ENCODE results near the gene VAPB. TPM values are rescaled to one million over a fixed set of nuclear protein-coding genes. Genes with fewer than 3 reads are reported as not detected.

The VAPB gene
- total RNA-seq, 2 donors from 2014 or later: 23.7 to 30.8 TPM

DNA sequence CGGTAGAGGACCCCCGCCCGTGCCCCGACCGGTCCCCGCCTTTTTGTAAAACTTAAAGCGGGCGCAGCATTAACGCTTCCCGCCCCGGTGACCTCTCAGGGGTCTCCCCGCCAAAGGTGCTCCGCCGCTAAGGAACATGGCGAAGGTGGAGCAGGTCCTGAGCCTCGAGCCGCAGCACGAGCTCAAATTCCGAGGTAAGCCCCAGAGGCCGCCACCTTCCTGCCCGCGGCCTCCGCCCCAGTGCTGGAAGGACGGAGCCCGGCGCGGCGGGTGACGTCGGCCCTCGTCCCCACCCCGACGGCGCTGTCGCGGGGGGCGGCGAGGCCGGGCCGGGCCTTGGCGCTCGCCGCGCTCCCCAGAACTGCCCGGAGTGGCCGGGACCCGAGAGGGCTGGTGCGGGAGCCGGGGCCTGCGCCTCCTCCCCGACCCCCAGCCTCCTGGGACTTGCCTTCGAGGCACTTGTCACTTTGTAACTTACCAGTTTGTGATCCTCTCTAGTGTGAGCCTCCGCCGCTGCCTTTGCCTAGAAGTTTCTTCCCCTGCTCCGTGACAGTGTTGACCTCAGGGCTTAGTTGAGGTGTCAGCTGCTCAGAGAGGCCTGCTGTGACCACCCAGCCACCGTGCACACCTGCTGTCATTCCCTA is 417 bp downstream of the VAPB start:
- ATAC-seq (peak; percentile 44), DNase-seq (peak in 2 of 3 donors; percentile 33 to 47)
- Mint-ChIP-seq H3K27me3 (no peaks in the 10 kb centered on the region), H3K36me3 (ENCODE audit: low read depth) (peaks cover 7% of the 10 kb centered on the region), H3K27ac (peak overlapping the region; percentile 93), H3K4me3 (peak overlapping the region; percentile 95), H3K4me1 (peaks cover 38% of the 10 kb centered on the region)
- H3K9me3 ChIP-seq (ENCODE audit: control insufficient read depth, low read length, poor library complexity, severe bottlenecking): no peaks in the 10 kb centered on the region

DNA sequence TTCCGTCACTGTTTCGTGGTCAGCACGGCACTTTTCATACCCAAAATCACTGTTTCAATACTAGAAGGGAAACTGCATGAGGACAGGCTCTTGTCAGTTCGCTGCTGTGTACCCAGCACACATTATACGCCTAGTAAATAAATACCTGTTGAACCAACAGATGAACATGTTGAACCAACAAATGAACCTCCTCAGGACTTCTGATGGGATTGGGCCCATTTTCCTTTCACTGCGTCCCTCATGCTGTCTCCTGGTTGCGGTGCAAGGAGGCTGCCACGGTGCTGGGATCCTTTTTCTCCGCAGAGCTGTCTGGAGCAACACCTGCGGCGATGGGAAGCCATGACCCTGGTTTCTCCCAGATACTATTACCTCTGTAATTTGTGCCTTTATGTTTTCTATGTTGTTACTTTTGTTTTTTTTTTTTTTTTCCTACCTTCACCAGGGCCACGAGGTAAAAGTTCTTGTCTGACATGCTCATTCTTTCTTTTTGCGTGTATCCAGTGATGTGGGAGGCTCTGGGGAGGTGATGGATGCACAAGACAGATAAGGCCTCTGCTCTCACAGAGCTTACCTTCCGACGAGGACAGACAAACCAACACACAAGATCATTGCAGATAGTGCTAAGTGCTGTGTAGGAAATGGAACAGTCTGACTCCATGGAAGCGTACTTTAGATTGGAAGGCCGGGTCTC is 1.1 kb downstream of the VAPB start:
- no peaks in the 10 kb centered on the region for H3K9me3 ChIP-seq (ENCODE audit: control insufficient read depth, low read length, poor library complexity, severe bottlenecking)
- ATAC-seq (no peak), DNase-seq (no peak)
- no peaks in the 10 kb centered on the region for H3K27me3 Mint-ChIP-seq
- peaks cover 38% of the 10 kb centered on the region for H3K4me1 Mint-ChIP-seq
- peaks cover 7% of the 10 kb centered on the region for H3K36me3 Mint-ChIP-seq (ENCODE audit: low read depth)
- peak overlapping the region; percentile 93 for H3K27ac Mint-ChIP-seq
- H3K4me3 Mint-ChIP-seq: peak overlapping the region; percentile 95

DNA sequence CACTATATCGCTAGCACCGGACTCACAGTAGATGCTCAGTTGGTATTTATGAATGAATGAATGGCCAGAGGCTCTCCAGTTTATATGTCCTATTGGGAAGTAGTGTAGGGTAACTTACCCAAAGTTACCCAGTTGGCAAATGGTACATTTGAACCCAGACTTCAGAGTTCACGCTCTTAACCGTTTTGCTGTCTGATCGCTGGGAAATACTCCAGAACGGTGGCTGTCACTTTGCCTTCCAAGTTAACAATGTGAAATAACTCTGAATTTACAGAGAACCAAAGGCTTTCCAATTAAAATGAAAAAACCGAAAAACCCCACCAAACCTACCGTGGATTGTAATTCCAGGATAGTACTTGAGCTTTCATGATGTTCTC is 1.6 kb downstream of the VAPB start:
- Mint-ChIP-seq H3K4me3 (peak overlapping the region; percentile 95), H3K27me3 (no peaks in the 10 kb centered on the region), H3K36me3 (ENCODE audit: low read depth) (peaks cover 7% of the 10 kb centered on the region), H3K4me1 (peaks cover 43% of the 10 kb centered on the region), H3K27ac (peak overlapping the region; percentile 93)
- H3K9me3 ChIP-seq (ENCODE audit: control insufficient read depth, low read length, poor library complexity, severe bottlenecking): no peaks in the 10 kb centered on the region
- no peak for ATAC-seq
- DNase-seq: no peak

DNA sequence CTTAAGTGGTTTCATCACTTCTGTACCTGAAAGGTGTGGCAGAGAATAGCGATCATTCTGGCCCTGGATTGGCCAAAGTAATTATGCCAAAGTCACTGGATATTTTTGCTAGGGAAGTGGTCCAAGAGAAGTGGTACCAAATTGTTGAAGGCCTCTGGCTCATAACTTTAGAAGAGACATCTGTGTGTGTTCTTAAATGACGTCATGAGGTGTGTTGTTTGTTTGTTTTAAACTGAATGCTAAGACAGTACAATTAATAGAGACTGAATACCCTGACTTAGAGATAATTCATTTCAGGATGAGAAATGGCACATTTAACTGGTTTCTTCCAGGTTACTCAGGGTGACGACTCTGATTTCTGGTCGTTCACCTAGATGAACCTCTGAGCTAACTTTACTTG is 3.3 kb downstream of the VAPB start:
- Mint-ChIP-seq H3K27ac (peak overlapping the region; percentile 93), H3K36me3 (ENCODE audit: low read depth) (peaks cover 5% of the 10 kb centered on the region), H3K4me1 (peaks cover 51% of the 10 kb centered on the region), H3K4me3 (no peak overlapping the region), H3K27me3 (no peaks in the 10 kb centered on the region)
- ATAC-seq: no peak
- H3K9me3 ChIP-seq (ENCODE audit: control insufficient read depth, low read length, poor library complexity, severe bottlenecking): no peaks in the 10 kb centered on the region
- no peak for DNase-seq

DNA sequence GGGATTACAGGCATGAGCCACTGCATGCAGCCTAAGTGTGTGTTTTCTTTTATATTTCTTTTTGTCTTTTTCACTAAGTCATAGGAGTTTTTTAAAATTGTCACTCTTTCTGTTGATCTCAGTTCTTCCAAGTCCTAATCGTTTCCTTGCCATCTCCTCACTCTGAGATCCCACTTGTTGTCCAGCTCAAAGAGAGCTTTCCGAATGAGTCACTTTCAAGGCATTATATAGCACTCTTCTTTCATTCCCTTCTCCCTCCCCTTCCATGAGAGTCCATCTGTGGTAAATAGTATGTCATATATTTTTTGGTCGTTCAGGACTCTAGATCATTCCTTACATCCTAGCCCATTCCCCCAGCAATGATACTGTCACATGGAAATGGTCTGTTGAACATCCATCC is 4.3 kb downstream of the VAPB start:
- no peak for ATAC-seq
- DNase-seq: no peak
- Mint-ChIP-seq H3K4me3 (peak overlapping the region; percentile 36), H3K27me3 (no peaks in the 10 kb centered on the region), H3K27ac (peak overlapping the region; percentile 93), H3K4me1 (peaks cover 60% of the 10 kb centered on the region), H3K36me3 (ENCODE audit: low read depth) (peaks cover 5% of the 10 kb centered on the region)
- no peaks in the 10 kb centered on the region for H3K9me3 ChIP-seq (ENCODE audit: control insufficient read depth, low read length, poor library complexity, severe bottlenecking)

DNA sequence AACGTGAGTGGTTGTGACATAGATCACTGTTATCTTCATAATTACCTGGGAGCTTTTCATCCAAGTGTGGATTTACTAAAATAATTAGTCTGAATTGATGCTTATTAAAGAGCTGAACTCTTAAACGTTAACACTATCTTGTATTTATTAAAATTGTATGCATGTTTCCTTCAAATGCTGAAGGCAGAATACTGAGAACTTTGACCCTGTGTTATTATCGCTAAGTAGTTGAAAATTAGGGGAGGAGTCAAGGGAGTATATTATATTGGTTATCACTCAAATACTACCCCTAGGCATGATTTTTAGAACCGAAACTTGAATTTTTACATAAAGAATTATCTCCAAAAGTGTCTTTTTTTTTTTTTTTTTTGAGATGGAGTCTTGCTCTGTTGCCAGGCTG is 5.8 kb downstream of the VAPB start:
- no peaks in the 10 kb centered on the region for H3K9me3 ChIP-seq (ENCODE audit: control insufficient read depth, low read length, poor library complexity, severe bottlenecking)
- Mint-ChIP-seq H3K36me3 (ENCODE audit: low read depth) (peaks cover 5% of the 10 kb centered on the region), H3K4me3 (no peak overlapping the region), H3K27ac (no peak overlapping the region), H3K4me1 (peaks cover 67% of the 10 kb centered on the region), H3K27me3 (no peaks in the 10 kb centered on the region)
- DNase-seq (no peak), ATAC-seq (no peak)

DNA sequence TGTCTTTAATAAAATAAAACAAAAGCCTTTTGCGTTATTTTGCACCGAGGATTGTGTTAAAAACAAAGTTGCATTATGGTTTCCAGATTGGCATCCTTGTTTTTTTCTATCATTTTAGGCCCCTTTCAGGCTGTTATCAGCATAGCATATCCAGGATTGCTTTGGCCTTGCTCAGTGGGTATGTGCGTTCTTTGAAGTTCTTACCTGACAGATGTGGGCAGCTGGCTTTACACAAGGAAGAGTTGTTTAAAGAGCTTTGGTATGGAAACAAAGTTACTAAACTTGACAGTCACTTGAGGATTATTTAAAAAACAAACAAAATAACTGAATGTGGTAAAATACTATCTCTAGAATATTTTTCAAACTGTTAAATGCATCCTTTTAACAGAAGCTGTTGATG is 6.6 kb downstream of the VAPB start:
- peaks cover 2% of the 10 kb centered on the region for H3K36me3 Mint-ChIP-seq (ENCODE audit: low read depth)
- H3K4me1 Mint-ChIP-seq: peaks cover 63% of the 10 kb centered on the region
- no peaks in the 10 kb centered on the region for H3K27me3 Mint-ChIP-seq
- ATAC-seq (no peak), DNase-seq (no peak)
- no peaks in the 10 kb centered on the region for H3K9me3 ChIP-seq (ENCODE audit: control insufficient read depth, low read length, poor library complexity, severe bottlenecking)
- no peak overlapping the region for H3K27ac Mint-ChIP-seq
- H3K4me3 Mint-ChIP-seq: no peak overlapping the region

DNA sequence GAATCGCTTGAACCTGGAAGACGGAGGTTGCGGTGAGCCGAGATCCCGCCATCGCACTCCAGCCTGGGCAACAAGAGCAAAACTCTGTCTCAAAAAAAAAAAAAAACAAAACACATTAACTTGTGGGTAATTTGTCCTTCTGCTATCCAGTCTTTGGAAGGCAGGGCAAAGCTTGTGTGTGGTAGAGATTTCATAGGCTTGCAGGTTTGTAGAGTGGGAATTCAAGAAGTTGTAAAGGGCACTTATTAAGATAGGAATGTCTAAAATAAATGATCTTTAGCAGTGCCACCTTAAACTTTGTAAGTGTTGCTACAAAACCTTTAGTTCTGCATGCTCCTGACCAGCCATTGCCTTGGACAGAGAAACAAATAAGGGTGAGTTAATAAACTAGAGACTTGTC is 8.4 kb downstream of the VAPB start:
- ATAC-seq: no peak
- H3K27ac Mint-ChIP-seq: no peak overlapping the region
- no peaks in the 10 kb centered on the region for H3K9me3 ChIP-seq (ENCODE audit: control insufficient read depth, low read length, poor library complexity, severe bottlenecking)
- H3K36me3 Mint-ChIP-seq (ENCODE audit: low read depth): peaks cover 2% of the 10 kb centered on the region
- no peaks in the 10 kb centered on the region for H3K27me3 Mint-ChIP-seq
- no peak for DNase-seq
- no peak overlapping the region for H3K4me3 Mint-ChIP-seq
- H3K4me1 Mint-ChIP-seq: peaks cover 52% of the 10 kb centered on the region

DNA sequence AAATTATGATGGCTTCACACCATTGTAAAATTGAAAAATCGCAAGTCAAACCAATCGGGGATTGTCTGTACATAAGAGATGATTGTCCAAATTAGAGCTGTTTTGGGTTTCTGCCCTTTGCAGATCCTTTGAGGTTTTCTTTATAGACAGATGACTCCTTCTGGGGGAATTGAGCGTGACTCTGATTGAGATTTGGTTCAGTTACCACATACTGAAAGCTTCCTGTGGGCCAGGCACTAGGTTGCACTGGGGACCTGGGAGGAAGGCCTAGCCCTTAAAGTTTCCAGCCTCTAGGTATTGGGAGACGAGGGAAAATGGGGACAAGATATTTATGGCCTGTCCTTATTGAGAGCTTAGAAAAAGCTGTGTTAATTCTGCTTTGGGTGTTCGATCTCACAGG is 9.2 kb downstream of the VAPB start:
- no peak overlapping the region for H3K27ac Mint-ChIP-seq
- no peak for ATAC-seq
- H3K9me3 ChIP-seq (ENCODE audit: control insufficient read depth, low read length, poor library complexity, severe bottlenecking): no peaks in the 10 kb centered on the region
- no peaks in the 10 kb centered on the region for H3K27me3 Mint-ChIP-seq
- no peak for DNase-seq
- peaks cover 2% of the 10 kb centered on the region for H3K36me3 Mint-ChIP-seq (ENCODE audit: low read depth)
- peaks cover 45% of the 10 kb centered on the region for H3K4me1 Mint-ChIP-seq
- H3K4me3 Mint-ChIP-seq: no peak overlapping the region

DNA sequence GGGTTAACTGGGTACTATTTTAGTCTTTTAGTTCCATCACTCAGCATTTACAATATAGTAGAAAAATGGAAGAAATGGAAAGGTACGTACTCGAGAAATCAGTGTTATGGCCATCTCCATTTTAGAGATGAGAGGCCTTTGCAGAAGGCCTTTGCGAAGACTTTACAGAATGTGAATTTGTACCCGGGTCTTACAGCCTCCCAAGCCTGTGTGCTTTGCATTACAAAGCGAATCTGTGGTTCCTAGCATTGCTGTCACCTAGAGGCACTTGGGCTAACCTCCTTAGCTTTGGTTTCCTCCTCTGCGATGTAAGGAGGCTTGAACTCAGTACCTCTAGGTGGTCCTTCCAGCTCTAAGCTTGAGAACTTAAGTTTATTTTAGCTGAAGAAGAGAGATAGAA is 10.9 kb downstream of the VAPB start:
- DNase-seq (no peak), ATAC-seq (no peak)
- Mint-ChIP-seq H3K4me1 (peaks cover 38% of the 10 kb centered on the region), H3K36me3 (ENCODE audit: low read depth) (no peaks in the 10 kb centered on the region), H3K4me3 (no peak overlapping the region), H3K27me3 (no peaks in the 10 kb centered on the region), H3K27ac (no peak overlapping the region)
- no peaks in the 10 kb centered on the region for H3K9me3 ChIP-seq (ENCODE audit: control insufficient read depth, low read length, poor library complexity, severe bottlenecking)

DNA sequence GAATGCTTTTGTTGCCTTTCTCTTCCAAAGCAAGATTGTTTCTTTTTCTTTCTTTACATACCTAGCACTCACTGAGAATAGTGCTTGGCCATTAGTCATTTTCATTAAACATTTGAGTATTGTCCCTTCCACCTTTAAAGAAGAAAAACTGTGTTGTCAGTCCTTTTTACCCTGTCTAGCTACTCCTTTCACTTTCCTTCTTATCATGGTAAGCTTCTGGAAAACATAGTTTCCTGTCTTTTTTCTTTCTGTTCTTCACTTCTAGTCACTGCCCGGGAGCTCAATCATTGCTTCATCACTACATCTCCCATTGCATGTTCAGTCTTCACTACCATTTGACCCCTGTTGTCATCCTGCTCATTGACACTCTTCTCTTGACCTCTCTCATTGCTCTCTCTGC is 12.1 kb downstream of the VAPB start:
- no peaks in the 10 kb centered on the region for H3K9me3 ChIP-seq (ENCODE audit: control insufficient read depth, low read length, poor library complexity, severe bottlenecking)
- H3K4me3 Mint-ChIP-seq: no peak overlapping the region
- no peak for ATAC-seq
- no peak for DNase-seq
- no peaks in the 10 kb centered on the region for H3K27me3 Mint-ChIP-seq
- H3K27ac Mint-ChIP-seq: no peak overlapping the region
- H3K36me3 Mint-ChIP-seq (ENCODE audit: low read depth): no peaks in the 10 kb centered on the region
- H3K4me1 Mint-ChIP-seq: peaks cover 31% of the 10 kb centered on the region

DNA sequence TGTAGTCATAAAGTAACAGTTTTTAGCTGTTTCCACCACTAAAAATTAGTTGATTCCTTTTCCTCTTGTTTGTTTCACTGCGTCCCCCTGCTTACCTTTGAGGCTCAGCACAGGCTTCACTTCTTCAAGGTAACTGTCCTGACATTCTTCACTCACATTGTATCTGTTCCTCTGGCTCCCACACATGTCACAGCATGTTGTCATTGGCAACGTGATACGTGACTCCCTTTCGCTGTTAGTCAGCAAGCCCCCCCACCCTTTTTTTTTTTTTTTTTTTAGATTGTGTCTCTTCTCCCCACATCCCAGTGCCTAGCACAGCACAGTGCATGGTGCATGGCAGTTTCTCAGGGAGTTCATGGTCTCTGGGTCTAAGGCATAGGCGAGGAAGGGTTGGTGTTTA is 13.3 kb downstream of the VAPB start:
- H3K27me3 Mint-ChIP-seq: no peaks in the 10 kb centered on the region
- no peak overlapping the region for H3K27ac Mint-ChIP-seq
- no peaks in the 10 kb centered on the region for H3K36me3 Mint-ChIP-seq (ENCODE audit: low read depth)
- H3K9me3 ChIP-seq (ENCODE audit: control insufficient read depth, low read length, poor library complexity, severe bottlenecking): no peaks in the 10 kb centered on the region
- no peak for ATAC-seq
- DNase-seq: no peak
- peaks cover 30% of the 10 kb centered on the region for H3K4me1 Mint-ChIP-seq
- no peak overlapping the region for H3K4me3 Mint-ChIP-seq

DNA sequence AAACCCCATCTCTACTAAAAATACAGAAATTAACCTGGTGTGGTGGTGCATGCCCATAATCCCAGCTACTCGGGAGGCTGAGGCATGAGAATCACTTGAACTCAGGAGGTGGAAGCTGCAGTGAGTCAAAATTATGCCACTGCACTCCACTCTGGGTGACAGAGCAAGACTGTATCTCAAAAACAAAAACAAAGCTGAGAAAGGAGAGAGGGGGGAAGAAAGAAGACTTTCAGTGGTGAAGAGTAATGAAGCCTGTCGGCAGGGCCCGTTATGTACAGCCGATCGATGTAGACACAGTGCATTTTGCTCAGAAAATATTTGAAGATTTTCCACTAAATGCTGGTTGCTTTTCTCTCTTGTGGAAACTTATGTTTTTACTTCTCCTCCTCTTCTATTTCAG is 13.8 kb downstream of the VAPB start:
- H3K27me3 Mint-ChIP-seq: no peaks in the 10 kb centered on the region
- no peak overlapping the region for H3K4me3 Mint-ChIP-seq
- H3K4me1 Mint-ChIP-seq: peaks cover 29% of the 10 kb centered on the region
- ATAC-seq: no peak
- no peaks in the 10 kb centered on the region for H3K36me3 Mint-ChIP-seq (ENCODE audit: low read depth)
- H3K9me3 ChIP-seq (ENCODE audit: control insufficient read depth, low read length, poor library complexity, severe bottlenecking): no peaks in the 10 kb centered on the region
- DNase-seq: no peak
- no peak overlapping the region for H3K27ac Mint-ChIP-seq

DNA sequence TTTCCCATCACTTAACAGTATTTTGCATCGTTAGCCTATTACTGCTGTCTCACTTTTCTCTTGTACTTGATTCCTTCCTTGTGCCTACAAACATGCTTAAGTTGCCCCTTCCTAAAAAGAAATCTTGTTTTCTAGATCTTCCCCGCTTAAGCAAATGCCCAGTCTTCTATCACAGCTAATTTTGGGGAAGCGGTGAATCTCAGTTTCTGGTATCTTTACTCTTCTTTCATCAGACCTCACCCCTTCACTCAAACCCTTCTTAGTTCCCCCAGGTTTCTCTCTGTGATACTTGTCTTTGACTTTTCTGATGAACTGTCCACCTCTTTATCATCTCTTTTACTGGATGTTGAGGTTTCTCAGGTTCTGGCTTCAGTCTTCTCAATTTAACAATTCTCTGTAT is 14.2 kb downstream of the VAPB start:
- Mint-ChIP-seq H3K4me3 (no peak overlapping the region), H3K4me1 (peaks cover 29% of the 10 kb centered on the region), H3K27ac (no peak overlapping the region), H3K36me3 (ENCODE audit: low read depth) (no peaks in the 10 kb centered on the region), H3K27me3 (no peaks in the 10 kb centered on the region)
- ATAC-seq: no peak
- DNase-seq: no peak
- no peaks in the 10 kb centered on the region for H3K9me3 ChIP-seq (ENCODE audit: control insufficient read depth, low read length, poor library complexity, severe bottlenecking)

Data from T-helper 17 cell (primary cell).